ENCODE results near the gene NLRC5.

DNA sequence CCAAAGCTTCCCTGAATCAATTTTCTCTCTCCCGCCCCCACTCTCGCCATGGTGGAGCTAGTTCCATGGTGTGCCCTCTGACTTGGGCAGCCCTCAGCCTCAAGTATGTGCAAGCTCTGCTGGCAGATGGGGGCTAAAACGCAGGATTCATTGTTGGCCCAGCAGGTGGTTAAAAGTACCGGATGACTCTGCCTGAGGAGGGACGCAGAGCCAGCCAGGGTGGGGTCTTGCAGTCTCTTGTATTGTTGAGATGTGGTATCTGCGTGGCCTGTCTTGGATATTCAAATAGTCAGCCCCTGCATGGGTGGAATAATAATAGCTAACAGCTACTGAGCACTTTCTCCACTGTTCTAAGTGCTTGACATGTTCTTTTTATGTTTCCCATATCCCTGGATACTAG lies 66.3 kb downstream of the NLRC5 start:
- TF ChIP-seq, protein P1, sequence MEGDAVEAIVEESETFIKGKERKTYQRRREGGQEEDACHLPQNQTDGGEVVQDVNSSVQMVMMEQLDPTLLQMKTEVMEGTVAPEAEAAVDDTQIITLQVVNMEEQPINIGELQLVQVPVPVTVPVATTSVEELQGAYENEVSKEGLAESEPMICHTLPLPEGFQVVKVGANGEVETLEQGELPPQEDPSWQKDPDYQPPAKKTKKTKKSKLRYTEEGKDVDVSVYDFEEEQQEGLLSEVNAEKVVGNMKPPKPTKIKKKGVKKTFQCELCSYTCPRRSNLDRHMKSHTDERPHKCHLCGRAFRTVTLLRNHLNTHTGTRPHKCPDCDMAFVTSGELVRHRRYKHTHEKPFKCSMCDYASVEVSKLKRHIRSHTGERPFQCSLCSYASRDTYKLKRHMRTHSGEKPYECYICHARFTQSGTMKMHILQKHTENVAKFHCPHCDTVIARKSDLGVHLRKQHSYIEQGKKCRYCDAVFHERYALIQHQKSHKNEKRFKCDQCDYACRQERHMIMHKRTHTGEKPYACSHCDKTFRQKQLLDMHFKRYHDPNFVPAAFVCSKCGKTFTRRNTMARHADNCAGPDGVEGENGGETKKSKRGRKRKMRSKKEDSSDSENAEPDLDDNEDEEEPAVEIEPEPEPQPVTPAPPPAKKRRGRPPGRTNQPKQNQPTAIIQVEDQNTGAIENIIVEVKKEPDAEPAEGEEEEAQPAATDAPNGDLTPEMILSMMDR (IDR thresholded peaks at IDR 0.05) = no peak
- no peak for TF ChIP-seq POLR2AphosphoS5 (IDR thresholded peaks at IDR 0.05)

All from esophagus muscularis mucosa (tissue), 3 donors.